Stimulated activated CD4-positive, alpha-beta T cell treated with anti-CD3 and anti-CD28 coated beads, Interleukin-2, amount 100 ng/mL, for 4 hours (primary cell): ENCODE data around the gene ATP4B.
"Not testable (repeated sequence)": the region's sequence is repeated elsewhere in the genome, so short reads cannot be mapped to it uniquely, and the experiment has no call there.

Experiments
- DNase-seq: peaks from one replicate; pipeline ENCODE4 v3.0.0-alpha.2; 2020; ENCODE audit warnings: low read depth

The ATP4B gene

DNA sequence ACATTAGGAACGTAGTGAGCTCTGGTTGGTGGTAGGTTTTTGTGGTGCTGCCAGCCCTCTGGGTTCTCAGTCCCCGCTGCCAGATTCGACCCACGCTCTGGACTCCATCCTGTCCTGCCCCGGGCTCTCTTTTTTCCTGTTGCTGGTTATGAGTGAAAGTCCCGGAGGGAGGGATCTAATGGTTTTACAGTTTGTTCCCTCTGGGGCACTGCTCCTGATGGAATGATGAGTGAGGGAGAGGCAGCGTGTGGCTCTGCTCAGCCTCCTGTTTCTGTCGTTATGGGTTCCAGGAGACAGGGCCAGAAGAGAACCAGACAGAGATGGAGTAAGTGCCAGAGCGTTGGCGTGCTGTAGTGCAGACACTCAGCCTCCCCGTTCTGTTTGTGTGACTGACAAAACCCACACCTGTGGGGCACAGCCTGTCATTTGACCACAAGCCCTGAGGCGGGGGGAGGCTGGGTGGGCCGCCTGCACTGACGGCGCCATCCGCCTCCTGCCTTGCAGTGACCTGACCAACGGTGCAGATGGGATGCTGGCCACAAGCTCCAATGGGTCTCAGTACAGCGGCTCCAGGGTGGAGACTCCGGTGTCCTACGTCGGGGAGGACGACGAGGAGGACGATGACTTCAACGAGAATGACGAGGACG lies 18.3 kb downstream of the ATP4B start:
- DNase-seq = no peak

DNA sequence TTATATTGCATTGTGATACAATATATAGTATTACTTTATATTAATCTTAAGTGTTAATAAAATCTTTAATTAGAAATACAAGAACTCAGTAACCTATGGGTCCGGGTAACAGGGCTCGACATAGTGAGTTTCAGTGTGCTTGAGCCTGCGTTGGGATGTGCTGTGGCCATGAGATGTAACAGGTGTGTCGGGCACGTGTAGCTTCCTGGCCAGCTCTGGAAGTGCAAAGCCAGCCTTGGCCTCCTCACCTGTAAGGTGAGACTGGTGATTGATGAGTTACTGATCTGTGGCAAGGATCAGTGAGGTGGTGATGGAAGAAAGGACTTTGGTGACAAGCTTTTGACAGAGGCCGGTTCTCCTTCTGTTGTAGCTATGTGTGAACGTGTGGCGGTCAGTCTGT lies 19.2 kb downstream of the ATP4B start:
- DNase-seq = no peak

DNA sequence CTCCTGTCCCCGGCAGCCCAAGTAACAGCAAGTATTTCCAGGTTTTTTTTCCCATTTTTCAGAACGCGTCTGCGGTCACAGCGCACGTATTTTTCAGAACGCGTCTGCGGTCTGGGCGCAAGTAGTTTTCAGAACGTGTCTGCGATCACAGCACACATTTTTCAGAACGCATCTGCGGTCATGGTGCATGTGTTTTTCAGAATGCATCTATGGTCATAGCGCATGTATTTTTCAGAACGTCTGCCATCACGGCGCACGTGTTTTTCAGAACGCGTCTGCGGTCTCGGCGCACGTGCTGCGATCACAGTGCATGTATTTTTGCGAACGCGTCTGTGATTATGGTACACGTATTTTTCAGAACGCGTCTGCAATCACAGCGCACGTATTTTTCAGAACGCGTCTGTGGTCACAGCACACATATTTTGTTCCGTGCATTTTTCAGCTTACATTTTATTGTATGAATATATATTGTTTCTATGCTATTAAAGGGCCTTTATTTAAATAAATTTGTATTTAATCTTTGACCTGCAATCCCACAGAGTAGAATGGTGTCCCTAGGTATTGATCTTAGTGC lies 19.7 kb downstream of the ATP4B start:
- no peak for DNase-seq

DNA sequence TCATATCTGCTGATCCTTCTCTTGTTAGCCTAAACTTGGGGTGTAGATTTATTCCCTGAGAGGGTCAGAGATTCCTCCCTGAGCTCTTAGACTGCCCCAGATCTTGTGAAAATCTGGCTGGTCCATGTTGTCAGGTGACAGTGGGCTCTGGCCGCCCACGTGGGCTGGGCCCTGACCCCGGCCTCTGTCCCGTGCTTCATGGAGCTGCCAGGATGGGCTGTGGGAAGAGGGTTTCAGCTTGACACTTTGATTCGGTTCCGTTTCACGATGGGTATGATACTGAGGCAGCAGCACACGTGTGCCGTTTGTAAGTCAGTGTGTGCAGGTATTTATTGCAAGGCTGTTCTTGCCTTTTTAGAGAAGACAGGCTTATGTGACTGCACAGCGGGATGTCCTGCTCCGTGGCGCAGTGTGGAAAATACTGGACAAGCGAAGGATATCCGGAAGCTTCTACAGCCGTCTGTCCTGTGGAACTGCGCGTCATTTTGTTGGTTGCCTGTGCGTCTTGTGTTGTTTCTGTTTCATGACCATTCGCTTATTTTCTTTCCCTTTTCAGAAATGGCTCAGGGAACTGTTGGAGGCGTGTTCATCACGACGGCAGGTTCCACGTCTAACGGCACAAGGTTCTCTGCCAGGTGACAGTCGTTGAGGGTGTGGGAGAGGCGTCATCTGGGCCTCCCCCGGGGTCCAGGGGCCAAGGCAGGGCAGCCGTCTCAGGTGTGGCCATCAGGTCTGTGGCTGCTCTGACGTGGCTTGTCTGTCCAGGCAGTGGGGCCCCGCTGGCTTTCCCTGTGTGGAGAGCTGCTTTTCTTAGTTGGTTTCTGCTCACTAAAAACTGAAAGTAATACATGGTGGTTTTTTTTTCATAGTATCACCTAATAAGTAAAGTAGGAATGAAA lies 20.5 kb downstream of the ATP4B start:
- no peak for DNase-seq

DNA sequence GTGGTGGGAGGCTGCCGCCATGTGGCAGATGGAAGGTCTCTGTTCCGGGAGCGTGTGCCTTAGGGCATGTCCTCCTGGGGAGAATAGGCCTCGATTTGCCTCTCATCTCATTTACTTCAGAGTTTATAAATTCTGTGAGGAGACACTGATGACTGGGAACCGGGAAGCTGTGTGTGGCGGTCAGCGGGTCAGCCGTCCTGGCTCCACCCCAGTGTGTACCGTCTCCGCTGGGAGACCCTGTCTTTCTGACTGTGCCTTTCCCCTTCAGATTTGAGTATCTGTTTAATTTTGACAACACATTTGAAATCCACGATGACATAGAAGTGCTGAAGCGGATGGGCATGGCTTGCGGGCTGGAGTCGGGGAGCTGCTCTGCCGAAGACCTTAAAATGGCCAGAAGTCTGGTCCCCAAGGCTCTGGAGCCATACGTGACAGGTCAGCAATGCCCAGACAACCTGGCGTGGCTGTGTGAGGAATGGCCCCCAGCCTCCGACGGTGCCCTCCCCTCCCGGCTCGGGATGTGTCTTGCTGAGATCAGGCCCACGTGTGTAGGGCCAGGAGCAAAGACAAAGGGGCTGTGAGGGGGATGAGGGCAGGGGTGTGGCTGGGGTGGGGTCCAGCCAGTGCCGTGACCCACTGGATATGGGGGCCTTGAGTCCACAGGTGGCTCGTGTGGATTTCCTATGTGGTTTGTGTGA lies 21.6 kb downstream of the ATP4B start:
- no peak for DNase-seq

DNA sequence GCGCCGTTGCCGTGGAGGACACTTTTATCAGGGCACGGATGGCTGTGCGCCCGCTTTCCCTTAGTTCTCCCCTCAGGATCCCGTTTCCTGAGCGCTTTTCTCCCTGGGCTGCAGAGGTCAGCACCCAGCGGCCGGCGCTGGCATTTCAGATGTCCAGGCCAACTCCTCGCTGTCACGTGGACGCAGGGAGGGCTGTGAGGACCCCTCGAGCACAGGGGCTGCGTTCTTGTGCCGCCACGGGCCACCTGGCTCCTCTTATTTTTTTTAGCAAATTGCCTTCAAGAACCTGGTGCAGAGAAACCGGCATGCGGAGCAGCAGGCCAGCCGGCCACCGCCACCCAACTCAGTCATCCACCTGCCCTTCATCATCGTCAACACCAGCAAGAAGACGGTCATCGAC lies 22.3 kb downstream of the ATP4B start:
- DNase-seq = no peak

DNA sequence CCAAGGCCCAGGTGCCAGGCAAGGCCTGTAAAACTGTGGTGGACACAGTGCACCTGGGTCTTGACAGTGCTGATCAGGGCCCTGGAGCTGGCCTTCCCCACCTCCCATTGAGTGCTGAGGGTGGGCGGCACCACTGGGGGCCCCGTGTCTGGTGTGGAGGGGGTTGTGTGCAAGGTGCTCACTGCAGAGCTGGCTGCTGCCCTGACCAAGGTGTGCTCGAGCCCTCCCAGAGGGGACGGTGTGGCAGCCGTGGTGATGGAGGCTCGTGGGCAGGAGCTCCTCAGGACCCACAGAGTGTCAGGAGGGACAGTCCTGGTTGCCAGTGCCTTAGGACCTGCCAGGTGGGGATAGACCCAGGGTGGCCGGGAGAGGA lies 23.0 kb downstream of the ATP4B start:
- DNase-seq = no peak

DNA sequence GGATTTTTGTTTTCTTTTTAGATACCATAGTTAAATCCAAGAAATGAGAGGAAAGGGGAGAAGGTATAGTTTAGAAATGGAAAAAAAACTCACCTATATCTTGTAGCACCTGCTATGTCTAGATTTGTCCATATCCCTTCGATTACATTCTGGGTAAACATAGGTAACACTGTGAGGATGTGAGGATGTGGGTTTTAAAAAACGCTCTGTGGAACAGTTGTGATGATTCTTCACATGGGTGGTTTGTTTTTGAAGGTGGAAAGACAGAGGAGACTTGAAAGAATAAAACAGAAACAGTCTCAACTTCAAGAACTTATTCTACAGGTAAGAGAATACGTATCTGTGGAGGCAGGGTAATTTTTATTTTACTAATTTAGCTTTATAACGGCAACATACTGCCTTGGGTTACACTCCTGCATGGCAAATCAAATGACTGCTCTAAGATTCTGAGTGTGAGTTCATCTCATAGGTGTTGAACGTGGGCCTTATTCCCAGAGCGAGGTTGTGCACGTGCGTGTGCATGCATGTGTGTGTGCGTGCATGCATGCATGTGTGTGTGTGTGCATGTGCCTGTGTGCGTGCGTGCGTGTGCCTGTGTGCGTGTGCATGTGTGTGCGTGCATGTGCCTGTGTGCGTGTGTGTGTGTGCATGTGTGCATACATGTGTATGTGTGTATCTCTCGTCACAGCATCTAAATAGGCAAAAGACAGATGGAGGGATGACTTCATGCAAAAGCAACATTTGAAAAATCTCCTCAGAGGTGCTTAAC lies 23.5 kb downstream of the ATP4B start:
- DNase-seq = no peak

- no peak for DNase-seq
These were observed 24.5 kb downstream of the ATP4B start for GRCh38 chr13:113633485-113633873.

DNA sequence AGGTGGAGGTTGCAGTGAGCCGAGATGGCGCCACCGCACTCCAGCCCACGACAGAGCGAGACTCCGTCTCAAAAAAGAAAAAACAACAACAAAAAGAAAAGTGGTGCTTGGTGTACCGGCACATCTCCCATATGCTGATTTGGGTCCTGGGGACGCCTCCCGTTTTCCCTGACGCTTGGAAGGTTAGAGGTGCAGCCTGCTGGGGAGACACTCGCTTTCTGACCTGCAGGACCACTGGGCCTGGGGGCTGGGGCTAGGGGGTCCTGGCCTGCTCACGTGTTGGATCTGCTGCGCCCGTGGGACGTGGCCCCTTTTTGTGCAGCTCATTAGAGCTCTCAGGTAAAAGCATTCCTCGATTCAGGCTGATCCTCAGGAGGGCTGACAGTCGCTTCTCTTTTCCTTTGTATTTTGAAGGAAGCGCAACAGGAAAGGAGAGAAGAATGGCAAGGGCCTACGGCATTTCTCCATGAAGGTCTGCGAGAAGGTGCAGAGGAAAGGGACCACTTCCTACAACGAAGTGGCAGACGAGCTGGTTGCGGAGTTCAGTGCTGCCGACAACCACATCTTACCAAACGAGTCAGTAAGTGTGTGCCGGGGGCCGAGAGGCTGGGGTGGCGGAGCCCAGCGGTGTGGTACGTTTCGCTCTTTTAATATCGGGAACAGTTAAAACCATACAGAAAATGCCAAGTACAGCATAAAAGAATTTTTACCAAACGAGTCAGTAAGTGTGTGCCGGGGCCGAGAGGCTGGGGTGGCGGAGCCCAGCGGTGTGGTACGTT lies 25.1 kb downstream of the ATP4B start:
- DNase-seq = no peak

DNA sequence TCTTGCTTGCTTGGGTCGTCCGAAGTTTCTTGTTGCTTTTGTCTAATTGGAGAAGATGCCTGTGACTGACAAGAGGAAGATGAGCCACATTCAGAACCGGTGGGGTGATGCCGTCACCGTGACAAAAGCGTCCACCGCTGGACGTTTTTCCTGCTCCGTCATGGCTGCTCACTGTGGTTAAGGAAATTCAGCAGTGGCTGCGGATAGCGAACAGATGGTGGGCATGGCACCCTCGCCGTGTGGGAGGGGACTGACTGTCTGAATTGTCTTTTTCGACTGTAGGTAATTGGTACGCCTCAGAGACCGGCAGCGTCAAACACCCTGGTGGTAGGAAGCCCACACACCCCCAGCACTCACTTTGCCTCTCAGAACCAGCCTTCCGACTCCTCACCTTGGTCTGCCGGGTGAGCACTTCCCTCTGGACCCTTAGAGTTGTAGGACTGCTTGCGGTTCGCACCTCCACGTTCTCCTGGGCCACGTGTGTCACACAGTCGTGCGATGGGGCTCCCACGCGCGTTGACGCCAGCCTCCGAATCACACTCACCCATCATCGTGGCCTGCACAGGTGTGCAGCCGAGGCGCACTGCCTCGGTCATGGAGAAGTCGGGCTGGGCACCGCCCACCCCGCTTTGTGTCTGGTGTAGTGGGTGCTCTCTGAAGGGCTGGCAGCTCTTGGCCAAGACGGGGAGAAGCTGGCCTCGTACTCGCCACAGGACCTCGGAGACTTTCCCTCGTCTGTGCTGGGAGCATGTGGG lies 26.5 kb downstream of the ATP4B start:
- no peak for DNase-seq

- DNase-seq = no peak
These were observed 27.2 kb downstream of the ATP4B start for GRCh38 chr13:113630804-113631203.

DNA sequence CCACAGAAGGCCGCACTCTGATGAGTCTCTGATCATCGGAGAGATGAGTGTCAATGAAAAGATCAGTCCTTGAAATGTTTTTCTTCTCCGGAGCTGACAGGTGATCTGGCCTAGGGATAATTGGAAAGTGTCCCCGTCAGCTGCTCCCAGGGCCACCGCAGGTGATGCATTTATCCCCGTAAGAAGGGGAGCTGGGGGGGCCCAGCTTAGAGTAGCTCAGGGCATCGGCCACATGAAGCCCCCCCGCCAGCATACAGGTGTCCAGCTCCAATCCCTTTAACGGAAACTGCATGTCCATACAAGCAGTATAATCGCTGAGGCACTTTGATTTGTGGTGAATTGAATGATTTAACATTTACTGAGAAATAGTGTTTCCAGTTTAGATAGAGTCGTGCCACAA lies 27.7 kb downstream of the ATP4B start:
- DNase-seq = no peak

DNA sequence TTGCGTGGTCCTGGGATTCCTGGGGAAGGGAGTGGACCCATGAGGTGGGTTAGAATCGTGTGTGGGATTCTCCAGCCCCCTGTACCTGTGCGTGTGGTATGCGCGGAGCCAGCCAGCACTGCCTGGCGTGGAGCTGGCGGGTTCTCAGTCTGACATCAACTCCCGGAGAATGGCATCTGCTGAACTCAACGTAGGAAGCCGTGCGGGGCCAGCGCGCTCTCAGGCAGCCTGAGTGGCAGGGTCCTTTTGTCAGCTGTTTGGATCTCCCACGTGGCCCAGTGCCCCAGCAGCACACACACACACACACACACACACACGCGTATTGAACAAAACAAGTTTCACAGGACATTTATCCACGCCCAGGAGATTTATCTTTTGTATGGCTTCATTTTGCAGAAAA lies 28.1 kb downstream of the ATP4B start:
- no peak for DNase-seq

DNA sequence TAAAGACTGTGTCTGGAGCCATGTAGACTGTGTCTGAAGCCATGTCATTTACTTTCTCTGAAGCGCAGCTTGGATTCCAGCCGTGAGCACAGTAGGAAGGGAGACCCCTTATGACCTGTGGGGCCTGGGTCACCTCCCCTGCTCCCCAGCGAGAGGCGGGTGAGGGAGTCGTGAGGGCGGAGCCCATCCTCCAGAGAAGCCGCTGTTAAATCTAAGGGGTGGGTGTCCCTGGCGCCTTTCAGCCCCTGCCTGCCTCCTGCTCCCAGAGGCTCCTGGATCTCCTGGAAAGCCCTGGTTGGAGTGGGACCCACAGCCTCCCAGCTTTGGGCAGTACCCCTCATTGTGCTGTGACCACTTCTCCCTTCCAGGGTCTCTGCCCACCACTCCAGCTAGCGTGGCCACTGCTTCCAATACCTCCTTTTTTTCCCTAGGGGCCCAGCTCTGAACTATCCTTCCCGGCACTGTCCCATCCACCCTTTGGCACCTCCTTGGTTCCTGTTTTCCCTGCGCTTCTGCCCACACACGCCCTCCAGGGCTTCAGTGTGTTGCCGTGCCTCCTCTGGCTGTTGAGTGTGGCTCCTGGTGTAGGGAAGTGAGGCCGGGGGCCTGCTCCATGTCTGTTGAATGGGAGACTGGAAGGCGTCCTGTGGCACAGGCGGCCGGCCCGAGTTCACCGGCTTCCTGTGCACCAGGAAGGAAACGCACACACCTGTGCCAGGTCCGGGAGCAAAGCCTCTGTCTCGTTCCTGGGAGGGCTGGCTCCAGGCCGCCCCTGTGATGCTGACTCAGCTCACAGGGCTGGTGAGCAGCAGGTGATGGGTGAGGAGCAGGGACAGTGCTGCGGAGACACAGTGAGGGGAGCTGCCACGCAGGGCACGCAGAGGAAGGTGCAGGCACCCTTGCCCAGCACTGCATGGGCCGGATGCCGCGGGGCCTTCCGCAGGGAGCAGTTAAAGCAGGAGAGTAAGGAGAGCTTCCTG lies 29.4 kb downstream of the ATP4B start:
- no peak for DNase-seq

DNA sequence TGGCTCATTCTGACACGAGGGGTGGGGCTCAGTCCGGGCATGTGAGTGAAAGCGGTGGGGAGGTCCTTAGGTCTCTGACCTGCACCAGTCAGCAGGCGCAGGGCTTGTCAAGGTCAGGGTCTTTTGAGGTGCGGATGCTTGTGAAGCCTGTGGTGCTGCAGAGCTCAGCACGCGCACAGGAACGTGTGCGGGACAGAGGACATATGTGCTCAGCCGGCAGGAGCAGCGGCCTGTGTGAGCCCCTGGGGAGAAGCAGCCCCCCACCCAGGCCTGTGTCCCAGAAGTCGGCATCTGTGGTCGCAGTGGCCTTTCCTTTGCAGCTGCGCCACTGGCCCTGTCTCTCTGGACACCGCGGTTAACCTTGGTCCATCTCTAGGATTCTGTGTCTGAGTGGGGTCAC lies 30.9 kb downstream of the ATP4B start:
- DNase-seq = no peak

DNA sequence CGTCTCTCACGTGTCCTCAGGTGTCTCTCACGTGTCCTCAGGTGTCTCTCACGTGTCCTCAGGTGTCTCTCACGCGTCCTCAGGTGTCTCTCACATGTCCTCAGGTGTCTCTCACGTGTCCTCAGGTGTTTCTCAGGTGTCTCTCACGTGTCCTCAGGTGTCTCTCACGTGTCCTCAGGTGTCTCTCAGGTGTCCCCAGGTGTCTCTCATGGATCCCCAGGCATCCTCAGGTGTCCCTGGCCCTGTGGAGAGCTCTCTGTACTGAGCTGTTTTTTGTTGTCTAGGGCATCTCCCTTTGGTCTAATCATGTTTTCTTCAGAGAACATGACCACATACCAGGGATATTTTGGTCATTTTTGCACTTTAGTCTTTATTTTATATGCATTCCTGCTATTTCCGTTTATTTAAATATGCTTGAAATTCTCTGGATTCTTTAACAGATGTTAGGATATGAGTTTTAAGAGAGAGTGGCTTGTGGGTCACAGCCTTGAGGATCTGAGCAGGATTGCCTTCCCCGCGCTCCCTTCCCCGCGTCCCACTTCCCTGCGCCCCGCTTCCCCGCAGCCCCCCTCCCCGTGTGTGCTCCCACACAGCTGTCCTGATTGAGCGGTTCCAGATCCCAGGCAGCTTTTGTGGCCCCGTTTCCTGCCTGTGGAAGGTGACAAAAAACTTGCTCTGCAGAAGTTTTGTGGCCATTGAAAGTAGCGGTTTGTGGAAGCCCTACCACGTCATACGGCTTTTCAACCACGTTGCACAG lies 31.9 kb downstream of the ATP4B start:
- DNase-seq = no peak

DNA sequence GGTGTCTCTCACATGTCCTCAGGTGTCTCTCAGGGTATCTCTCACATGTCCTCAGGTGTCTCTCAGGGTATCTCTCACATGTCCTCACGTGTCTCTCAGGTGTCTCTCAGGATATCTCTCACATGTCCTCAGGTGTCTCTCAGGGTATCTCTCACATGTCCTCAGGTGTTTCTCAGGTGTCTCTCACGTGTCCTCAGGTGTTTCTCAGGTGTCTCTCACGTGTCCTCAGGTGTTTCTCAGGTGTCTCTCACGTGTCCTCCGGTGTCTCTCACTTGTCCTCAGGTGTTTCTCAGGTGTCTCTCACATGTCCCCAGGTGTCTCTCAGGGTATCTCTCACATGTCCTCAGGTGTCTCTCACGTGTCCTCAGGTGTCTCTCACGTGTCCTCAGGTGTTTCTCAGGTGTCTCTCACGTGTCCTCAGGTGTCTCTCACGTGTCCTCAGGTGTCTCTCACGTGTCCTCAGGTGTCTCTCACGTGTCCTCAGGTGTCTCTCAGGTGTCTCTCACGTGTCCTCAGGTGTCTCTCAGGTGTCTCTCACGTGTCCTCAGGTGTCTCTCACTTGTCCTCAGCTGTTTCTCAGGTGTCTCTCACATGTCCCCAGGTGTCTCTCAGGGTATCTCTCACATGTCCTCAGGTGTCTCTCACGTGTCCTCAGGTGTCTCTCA lies 33.2 kb downstream of the ATP4B start:
- DNase-seq = not testable (repeated sequence)
